ENCODE measurements around the gene GGPS1. TPM values are rescaled to one million over a fixed set of nuclear protein-coding genes. Genes with fewer than 3 reads are reported as not detected.

GGPS1 gene
- polyA plus RNA-seq, 1 donor from 2014 or later = 71.9 TPM

GRCh38 chr1:235320521-235321179 lies 7.7 kb upstream of the GGPS1 start:
- no peaks in the 10 kb centered on the region for H3K9me3 ChIP-seq (ENCODE audit: low read length)
- TF ChIP-seq SMC3 (conservative IDR thresholded peaks at IDR 0.05; ENCODE audit: poor library complexity) (no peak), POLR2AphosphoS5 (IDR thresholded peaks at IDR 0.05) (no peak), CTCF (IDR thresholded peaks at IDR 0.05; ENCODE audit: poor library complexity, severe bottlenecking) (no peak), TAF1 (IDR thresholded peaks at IDR 0.05; ENCODE audit: low read depth) (no peak), EP300 (conservative IDR thresholded peaks at IDR 0.05; ENCODE audit: poor library complexity, severe bottlenecking) (no peak)
- no peak overlapping the region for H3K4me2 ChIP-seq (ENCODE audit: low read length)
- H2AFZ ChIP-seq (ENCODE audit: low read depth, low read length) = no peak overlapping the region
- no peaks in the 10 kb centered on the region for H3K27me3 ChIP-seq (ENCODE audit: insufficient read depth, low read depth, low read length)
- peaks cover 37% of the 10 kb centered on the region for H4K20me1 ChIP-seq (ENCODE audit: insufficient read depth)
- H3K9ac ChIP-seq (ENCODE audit: low read length) = no peak overlapping the region
- no peaks in the 10 kb centered on the region for H3K9me2 ChIP-seq (ENCODE audit: insufficient read depth, low read length)
- no peaks in the 10 kb centered on the region for H3K36me3 ChIP-seq (ENCODE audit: insufficient read depth, low read length)
- no peak overlapping the region for H3K4me3 ChIP-seq (ENCODE audit: low read length)
- H3K27ac ChIP-seq (ENCODE audit: low read length) = no peak overlapping the region
- H3F3A ChIP-seq (ENCODE audit: insufficient read depth, low read length, poor library complexity, severe bottlenecking) = no peaks in the 10 kb centered on the region
- peaks cover 94% of the 10 kb centered on the region for H3K79me2 ChIP-seq (replicated peaks; ENCODE audit: insufficient read depth, low read length)

GRCh38 chr1:235324296-235324695 lies 4.1 kb upstream of the GGPS1 start:
- Histone ChIP-seq H3F3A (ENCODE audit: insufficient read depth, low read length, poor library complexity, severe bottlenecking) (no peaks in the 10 kb centered on the region), H4K20me1 (ENCODE audit: insufficient read depth) (peaks cover 21% of the 10 kb centered on the region), H3K27ac (ENCODE audit: low read length) (no peak overlapping the region), H3K9me2 (ENCODE audit: insufficient read depth, low read length) (no peaks in the 10 kb centered on the region), H3K36me3 (ENCODE audit: insufficient read depth, low read length) (no peaks in the 10 kb centered on the region), H3K4me2 (ENCODE audit: low read length) (no peak overlapping the region), H2AFZ (ENCODE audit: low read depth, low read length) (no peak overlapping the region), H3K9ac (ENCODE audit: low read length) (no peak overlapping the region), H3K9me3 (ENCODE audit: low read length) (no peaks in the 10 kb centered on the region), H3K27me3 (ENCODE audit: insufficient read depth, low read depth, low read length) (no peaks in the 10 kb centered on the region), H3K4me3 (ENCODE audit: low read length) (peak overlapping the region; percentile 75), H3K79me2 (replicated peaks; ENCODE audit: insufficient read depth, low read length) (peaks cover 81% of the 10 kb centered on the region)
- no peak for TF ChIP-seq REST (IDR thresholded peaks at IDR 0.05; ENCODE audit: borderline replicate concordance)

- H3K4me3 ChIP-seq (ENCODE audit: low read length) = peak overlapping the region; percentile 75
- peaks cover 78% of the 10 kb centered on the region for H3K79me2 ChIP-seq (replicated peaks; ENCODE audit: insufficient read depth, low read length)
Observed at GRCh38 chr1:235325139-235325538, 3.2 kb upstream of the GGPS1 start.

More at GRCh38 chr1:235325139-235325538, 3.2 kb upstream of the GGPS1 start:
- H3K27ac ChIP-seq (ENCODE audit: low read length) = no peak overlapping the region
- H3K27me3 ChIP-seq (ENCODE audit: insufficient read depth, low read depth, low read length) = no peaks in the 10 kb centered on the region
- H2AFZ ChIP-seq (ENCODE audit: low read depth, low read length) = no peak overlapping the region
- peaks cover 21% of the 10 kb centered on the region for H4K20me1 ChIP-seq (ENCODE audit: insufficient read depth)
- H3K9me3 ChIP-seq (ENCODE audit: low read length) = no peaks in the 10 kb centered on the region
- no peaks in the 10 kb centered on the region for H3F3A ChIP-seq (ENCODE audit: insufficient read depth, low read length, poor library complexity, severe bottlenecking)
- H3K36me3 ChIP-seq (ENCODE audit: insufficient read depth, low read length) = no peaks in the 10 kb centered on the region
- H3K9ac ChIP-seq (ENCODE audit: low read length) = peak overlapping the region; percentile 10
- TF ChIP-seq TAF1 (IDR thresholded peaks at IDR 0.05; ENCODE audit: low read depth) (no peak), CTCF (IDR thresholded peaks at IDR 0.05; ENCODE audit: poor library complexity, severe bottlenecking) (no peak)
- peak overlapping the region; percentile 88 for H3K4me2 ChIP-seq (ENCODE audit: low read length)
- H3K9me2 ChIP-seq (ENCODE audit: insufficient read depth, low read length) = no peaks in the 10 kb centered on the region
